GM18870 (cell line): Measurements from ENCODE around the gene C19orf38.
"Not testable (repeated sequence)": the region's sequence is repeated elsewhere in the genome, so short reads cannot be mapped to it uniquely, and the experiment has no call there.

Experiments
- ATAC-seq: cut with Tn5 transposase; IDR thresholded peaks from one replicate; pipeline ENCODE4 v1.9.1; 2021; ENCODE audit warnings: moderate library complexity; ENCODE audit not compliant: unreplicated experiment

C19orf38 gene

DNA sequence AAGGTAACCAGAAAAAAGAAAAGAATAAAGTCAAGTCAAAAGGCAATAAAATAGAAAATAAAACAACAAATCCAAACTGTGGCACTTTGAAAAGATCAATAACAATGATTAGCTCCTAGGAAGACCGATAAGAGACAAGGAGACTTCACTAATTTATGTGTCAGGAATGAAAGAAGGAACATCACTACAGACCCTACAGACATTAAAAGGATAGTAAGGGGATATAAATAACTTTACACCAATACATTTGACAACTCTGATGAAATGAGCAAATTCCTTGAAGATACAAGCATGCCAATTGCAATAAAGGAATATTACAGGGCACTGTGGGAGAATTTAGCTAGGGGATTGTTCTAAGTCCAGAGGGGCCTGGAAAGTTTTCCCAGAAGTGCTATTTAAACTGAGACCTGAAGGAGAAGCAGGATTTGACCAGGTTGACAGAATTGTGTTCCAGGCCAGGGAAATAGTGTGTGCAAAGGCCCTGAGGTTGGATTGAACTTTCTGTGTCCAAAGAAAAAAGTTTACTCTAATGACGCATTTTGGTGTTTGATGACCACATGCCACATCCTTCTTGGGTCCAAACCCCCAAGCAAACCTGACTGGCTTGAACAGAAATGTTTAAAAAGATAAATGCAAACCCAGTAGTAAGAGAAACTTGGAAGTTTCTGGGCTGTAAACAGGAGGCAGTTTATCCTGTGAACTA is 1.6 kb upstream of the C19orf38 start:
- ATAC-seq: no peak

DNA sequence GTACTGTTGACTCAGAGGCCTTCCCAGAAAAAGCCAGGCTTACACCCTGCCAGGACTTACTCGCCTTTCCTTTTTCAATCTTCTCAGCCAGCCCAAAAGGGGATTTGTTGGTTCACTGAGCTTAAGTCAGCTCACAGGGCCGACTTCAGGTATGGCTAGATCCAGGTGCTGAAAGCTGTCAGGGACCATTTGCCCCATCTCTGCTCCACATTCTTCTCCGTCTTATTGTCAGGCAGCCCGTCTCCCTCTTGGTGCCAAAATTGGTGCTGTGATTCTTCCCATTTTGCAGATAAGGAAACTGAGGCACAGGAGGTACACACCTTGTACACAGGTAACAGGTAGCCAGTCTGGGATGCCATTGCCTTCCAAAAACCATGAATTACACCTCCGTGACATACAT is 2.4 kb downstream of the C19orf38 start:
- no peak for ATAC-seq

- no peak for ATAC-seq
Observed at GRCh38 chr19:10852098-10852800, 4.0 kb downstream of the C19orf38 start.

- no peak for ATAC-seq
Observed at GRCh38 chr19:10852941-10853340, 4.7 kb downstream of the C19orf38 start.

DNA sequence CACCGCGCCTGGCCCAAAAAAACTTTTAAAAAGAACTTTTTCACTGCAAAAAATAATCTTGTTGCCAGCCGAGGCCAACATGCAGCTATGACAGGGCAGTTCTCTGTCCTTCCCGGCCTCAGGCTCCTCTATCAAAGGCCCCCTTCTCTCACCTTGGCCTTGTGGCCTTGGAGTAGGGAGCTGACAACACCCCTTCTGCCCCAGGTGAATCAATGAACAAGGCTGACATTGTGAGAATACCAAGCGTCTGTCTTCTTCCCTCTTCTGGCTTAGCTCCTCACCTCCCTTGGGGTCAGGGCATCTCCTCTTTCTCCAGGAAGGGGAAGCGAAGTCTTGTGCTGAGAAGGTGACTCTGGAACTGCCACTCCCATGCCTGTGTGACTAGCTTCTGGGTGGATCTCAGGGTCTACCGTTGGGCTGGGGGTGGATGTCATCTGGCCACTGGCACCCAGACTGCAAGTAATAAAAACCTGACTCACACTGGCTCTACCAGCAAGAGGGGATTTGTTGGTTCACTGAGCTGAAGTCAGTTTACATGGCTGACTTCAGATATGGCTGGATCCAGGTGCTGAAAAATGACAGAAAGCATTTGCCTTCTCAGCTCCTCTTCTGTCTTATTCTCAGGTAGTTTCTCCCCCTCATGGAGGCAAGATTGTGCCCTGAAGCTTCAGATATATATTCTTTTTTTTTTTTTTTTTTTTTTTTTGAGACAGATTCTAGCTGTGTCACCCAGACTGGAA is 6.3 kb downstream of the C19orf38 start:
- no peak for ATAC-seq

DNA sequence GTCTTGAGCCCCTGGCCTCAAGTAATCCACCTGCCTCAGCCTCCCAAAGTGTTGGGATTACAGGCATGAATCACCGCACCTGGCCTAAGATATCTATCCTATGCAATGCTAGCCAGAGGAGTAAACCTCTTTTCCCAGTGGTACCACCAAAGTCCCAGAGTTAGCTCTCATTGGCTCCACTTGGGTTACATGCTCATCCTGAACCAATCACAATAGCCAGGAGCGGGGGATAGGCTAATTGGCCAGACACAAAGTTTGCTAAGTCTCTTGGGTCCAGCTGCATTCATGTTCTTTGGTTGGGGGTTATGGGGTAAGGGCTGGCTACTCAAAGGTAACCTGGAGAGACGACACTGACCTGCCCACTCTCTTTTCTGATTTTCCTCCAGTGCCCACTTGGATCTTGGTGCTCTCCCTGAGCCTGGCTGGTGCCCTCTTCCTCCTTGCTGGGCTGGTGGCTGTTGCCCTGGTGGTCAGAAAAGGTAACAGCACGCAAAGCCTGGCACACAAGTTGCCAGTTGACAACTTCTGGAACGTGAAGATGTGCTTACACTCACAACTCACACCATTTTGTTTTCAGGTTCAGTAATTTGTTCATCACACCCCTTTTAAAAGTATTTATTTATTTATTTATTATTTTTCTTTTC is 7.8 kb downstream of the C19orf38 start:
- ATAC-seq: no peak

DNA sequence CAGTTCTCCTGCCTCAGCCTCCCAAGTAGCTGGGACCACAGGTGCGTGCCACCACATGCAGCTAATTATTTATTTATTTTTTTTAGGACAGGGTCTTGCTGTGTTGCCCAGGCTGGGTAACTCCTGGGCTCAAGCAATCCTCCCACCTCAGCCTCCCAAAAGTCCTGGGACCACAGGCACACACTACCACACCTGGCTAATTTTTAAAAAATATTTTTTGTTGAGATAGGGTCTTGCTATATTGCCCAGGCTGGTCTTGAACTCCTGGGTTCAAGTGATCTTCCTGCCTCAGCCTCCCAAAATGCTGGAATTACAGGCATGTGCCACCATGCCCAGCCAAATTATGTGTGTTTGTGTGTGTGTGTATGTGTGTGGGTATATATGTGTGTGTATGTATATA is 8.7 kb downstream of the C19orf38 start:
- ATAC-seq: not testable (repeated sequence)

GRCh38 chr19:10858204-10858828 is 10.1 kb downstream of the C19orf38 start:
- no peak for ATAC-seq

DNA sequence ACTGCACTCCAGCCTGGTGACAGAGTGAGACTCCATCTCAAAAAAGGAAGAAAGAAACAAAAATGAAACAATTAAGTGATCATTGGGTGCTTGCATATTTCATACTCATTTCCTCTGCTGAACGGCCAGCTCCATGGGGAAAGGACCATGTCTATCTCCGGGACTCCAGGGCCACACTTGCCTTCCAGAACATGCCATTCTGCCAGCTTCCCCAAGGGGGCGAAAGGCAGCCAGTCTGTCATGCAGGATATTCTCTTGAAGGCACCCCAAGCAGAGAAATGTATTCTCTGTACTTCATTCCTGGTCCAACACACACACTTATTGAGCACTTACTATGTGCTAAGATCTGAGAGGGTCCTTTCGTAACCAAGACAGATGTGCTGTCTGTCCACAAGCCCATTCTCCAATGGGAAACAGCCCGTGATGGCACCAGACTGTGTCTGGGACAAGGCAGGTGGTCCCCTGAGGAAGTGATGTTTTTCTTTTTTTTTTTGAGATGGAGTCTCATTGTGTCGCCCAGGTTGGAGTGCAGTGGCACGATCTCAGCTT is 13.0 kb downstream of the C19orf38 start:
- no peak for ATAC-seq

DNA sequence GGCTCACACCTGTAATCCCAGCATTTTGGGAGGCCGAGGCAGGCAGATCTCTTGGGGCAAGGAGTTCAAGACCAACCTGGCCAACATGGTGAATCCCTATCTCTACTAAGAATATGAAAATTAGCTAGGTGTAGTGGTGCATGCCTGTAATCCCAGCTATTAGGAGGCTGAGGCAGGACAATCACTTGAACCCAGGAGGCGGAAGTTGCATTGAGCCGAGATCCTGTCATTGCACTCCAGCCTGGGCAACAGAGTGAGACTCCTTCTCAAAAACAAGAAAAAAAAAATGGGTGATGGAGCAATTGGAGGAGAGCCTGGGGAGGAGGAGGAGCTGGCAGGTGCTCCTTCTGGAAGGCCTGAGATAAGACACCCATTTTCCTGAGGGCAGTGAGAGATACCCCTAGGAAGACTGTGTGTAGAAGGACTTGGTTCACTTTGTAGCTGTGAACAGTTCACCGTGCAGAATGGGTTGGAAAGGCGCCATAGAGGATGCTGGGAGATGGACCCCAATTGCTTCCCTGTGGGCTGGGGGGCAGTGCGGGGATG is 14.4 kb downstream of the C19orf38 start:
- no peak for ATAC-seq

- no peak for ATAC-seq
Observed at GRCh38 chr19:10863107-10863717, 15.0 kb downstream of the C19orf38 start.

DNA sequence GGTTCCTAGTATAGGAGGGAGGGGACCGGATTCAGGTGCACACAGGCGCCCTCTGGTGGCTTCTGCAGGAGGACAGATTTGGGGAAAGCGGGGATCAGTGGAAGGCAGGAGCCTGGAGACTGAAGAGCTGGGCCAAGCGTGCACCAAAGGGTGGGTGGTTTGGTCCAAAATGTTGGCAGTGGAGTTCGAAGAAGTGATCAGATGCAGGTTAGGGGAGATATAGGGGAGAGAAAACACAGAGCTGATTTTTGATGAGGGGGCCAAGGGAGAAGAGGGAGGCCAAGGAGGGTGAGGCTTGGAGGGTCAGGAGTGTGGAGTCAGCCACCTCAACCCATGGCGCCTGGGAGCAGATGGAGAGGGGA is 16.3 kb downstream of the C19orf38 start:
- no peak for ATAC-seq

DNA sequence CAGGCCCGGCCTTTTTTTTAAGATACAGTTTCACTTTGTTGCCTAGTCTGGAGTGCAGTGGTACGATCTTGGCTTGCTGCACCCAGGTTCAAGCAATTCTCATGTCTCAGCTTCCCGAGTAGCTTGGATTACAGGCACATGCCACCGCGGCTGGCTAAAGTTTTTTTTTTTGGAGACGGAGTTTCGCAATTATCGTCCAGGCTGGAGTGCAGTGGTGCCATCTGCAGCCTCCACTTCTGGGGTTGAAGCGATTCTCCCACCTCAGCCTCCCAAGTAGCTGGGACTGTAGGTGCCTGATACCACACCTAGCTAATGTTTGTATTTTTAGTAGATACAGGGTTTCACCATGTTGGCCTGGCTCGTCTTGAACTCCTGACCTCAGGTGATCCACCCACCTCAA is 18.3 kb downstream of the C19orf38 start:
- no peak for ATAC-seq

DNA sequence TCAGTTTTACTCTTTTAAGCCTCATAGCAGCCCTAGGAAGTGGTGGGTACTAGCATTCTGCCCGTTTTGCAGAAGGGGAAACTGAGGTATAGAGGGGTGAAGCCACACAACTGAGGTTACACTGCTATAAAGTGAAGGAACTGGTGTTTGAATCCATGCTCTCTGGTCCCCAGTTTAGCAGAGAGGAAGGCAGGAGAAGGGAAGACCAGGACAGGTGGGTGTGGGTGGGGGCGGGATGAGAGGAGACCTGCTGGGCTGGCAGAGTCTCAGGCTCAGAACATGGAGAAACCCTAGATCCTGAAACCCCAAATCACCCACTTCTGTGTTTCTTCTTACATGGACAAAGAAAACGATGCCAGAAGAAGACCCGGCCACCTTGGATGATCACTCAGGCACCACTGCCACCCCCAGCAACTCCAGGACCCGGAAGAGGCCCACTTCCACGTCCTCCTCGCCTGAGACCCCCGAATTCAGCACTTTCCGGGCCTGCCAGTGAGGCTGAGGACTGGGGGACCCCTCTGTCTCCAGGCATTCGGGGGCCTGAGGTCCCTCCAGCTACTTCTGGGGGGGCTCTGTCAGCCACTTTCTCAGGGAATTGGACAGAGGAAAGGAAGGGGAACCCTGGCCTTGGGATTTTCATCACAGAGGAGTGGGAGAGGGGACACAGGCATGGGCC is 20.8 kb downstream of the C19orf38 start:
- ATAC-seq: no peak

GRCh38 chr19:10869872-10870311 is 21.7 kb downstream of the C19orf38 start:
- not testable (repeated sequence) for ATAC-seq

- no peak for ATAC-seq
Observed at GRCh38 chr19:10870501-10870954, 22.3 kb downstream of the C19orf38 start.

DNA sequence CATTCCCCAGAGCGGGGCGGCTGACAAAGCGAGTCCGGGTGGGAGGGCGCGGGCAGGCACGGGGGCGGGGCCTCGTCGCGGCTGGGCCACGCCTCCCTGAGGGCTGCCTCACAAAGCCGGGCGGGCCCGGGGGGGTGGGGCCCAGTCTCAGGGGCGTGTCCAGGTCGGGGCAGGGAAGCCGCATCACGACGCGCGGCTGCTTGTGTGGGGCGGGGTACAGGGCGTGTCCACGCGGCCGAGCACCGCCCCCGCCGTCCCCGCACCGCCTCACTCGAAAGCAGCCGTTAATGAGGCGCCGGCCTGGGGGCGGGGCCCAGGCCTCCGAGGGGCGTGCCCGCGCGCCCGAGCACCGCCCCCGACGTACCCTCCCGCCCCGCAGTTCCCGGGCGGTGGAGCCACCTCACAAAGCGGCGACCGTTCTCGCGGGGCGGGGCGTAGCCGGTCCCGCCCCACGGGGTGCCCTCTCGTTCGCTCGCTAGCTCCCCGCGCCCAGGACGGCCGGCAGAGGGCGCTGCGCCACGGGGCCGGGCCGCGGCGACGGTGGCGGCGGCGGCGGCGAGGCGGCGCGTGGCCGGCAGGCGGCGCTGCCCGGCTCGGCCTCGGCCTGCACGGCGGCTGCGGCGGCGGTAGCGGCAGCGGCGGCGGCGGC is 22.9 kb downstream of the C19orf38 start, which contains the start of gene CARM1:
Gene CARM1 (plus strand): TSS at position 599 of the 649 bp plus-strand sequence. CDS start 150 bp downstream, outside the sequence.
- ATAC-seq: peak; percentile 43

GRCh38 chr19:10871711-10872545 is 23.7 kb downstream of the C19orf38 start:
- no peak for ATAC-seq
